GM19397 (cell line): ENCODE results near the gene ELMOD1.

Source experiments
- ATAC-seq: cut with Tn5 transposase; IDR thresholded peaks from one replicate; pipeline ENCODE4 v1.9.1; 2021; ENCODE audit warnings: mild to moderate bottlenecking, moderate library complexity; ENCODE audit not compliant: unreplicated experiment

ELMOD1 gene

GRCh38 chr11:107631043-107631442, 40.1 kb downstream of the ELMOD1 start:
- ATAC-seq = no peak

- ATAC-seq = no peak
These were observed 41.0 kb downstream of the ELMOD1 start for GRCh38 chr11:107631931-107632330.

- ATAC-seq = no peak
These were observed 55.8 kb downstream of the ELMOD1 start for GRCh38 chr11:107646783-107647182.

GRCh38 chr11:107648242-107648641, 57.3 kb downstream of the ELMOD1 start:
- ATAC-seq = no peak

- no peak for ATAC-seq
These were observed 60.7 kb downstream of the ELMOD1 start for GRCh38 chr11:107651672-107652071.

- ATAC-seq = no peak
These were observed 62.1 kb downstream of the ELMOD1 start for GRCh38 chr11:107653076-107653475.

- ATAC-seq = no peak
These were observed 64.7 kb downstream of the ELMOD1 start for GRCh38 chr11:107655602-107656001.

GRCh38 chr11:107659310-107659709, 68.4 kb downstream of the ELMOD1 start:
- ATAC-seq = no peak

- no peak for ATAC-seq
These were observed 69.1 kb downstream of the ELMOD1 start for GRCh38 chr11:107660066-107660465.

GRCh38 chr11:107661656-107662055, 70.7 kb downstream of the ELMOD1 start:
- ATAC-seq = no peak

- no peak for ATAC-seq
These were observed 74.1 kb downstream of the ELMOD1 start for GRCh38 chr11:107665018-107665417.

GRCh38 chr11:107666911-107667613, 76.1 kb downstream of the ELMOD1 start:
- ATAC-seq = no peak

GRCh38 chr11:107669191-107669740, 78.3 kb downstream of the ELMOD1 start:
- no peak for ATAC-seq

- ATAC-seq = no peak
These were observed 79.1 kb downstream of the ELMOD1 start for GRCh38 chr11:107669893-107670601.

GRCh38 chr11:107675902-107676301, 85.0 kb downstream of the ELMOD1 start:
- ATAC-seq = no peak

- ATAC-seq = no peak
These were observed 85.5 kb downstream of the ELMOD1 start for GRCh38 chr11:107676336-107677057.

GRCh38 chr11:107677924-107678631, 87.1 kb downstream of the ELMOD1 start:
- no peak for ATAC-seq

- no peak for ATAC-seq
These were observed 87.7 kb downstream of the ELMOD1 start for GRCh38 chr11:107678632-107678971.

GRCh38 chr11:107679255-107680024, 88.5 kb downstream of the ELMOD1 start:
- ATAC-seq = no peak

GRCh38 chr11:107682171-107682570, 91.2 kb downstream of the ELMOD1 start:
- ATAC-seq = no peak
